GM12872 (cell line): Measurements from ENCODE around the gene SMIM14.

Experiments used
- TF ChIP-seq, protein P1 (sequence below): IDR thresholded peaks from 3 replicates; pipeline ENCODE4 v1.5.1; 2011; ENCODE audit warnings: low read depth, mild to moderate bottlenecking, low read length, moderate library complexity; ENCODE audit not compliant: insufficient read depth

Gene SMIM14

GRCh38 chr4:39522068-39522467 is 116.6 kb downstream of the SMIM14 start:
- TF ChIP-seq, protein P1, sequence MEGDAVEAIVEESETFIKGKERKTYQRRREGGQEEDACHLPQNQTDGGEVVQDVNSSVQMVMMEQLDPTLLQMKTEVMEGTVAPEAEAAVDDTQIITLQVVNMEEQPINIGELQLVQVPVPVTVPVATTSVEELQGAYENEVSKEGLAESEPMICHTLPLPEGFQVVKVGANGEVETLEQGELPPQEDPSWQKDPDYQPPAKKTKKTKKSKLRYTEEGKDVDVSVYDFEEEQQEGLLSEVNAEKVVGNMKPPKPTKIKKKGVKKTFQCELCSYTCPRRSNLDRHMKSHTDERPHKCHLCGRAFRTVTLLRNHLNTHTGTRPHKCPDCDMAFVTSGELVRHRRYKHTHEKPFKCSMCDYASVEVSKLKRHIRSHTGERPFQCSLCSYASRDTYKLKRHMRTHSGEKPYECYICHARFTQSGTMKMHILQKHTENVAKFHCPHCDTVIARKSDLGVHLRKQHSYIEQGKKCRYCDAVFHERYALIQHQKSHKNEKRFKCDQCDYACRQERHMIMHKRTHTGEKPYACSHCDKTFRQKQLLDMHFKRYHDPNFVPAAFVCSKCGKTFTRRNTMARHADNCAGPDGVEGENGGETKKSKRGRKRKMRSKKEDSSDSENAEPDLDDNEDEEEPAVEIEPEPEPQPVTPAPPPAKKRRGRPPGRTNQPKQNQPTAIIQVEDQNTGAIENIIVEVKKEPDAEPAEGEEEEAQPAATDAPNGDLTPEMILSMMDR = no peak

DNA sequence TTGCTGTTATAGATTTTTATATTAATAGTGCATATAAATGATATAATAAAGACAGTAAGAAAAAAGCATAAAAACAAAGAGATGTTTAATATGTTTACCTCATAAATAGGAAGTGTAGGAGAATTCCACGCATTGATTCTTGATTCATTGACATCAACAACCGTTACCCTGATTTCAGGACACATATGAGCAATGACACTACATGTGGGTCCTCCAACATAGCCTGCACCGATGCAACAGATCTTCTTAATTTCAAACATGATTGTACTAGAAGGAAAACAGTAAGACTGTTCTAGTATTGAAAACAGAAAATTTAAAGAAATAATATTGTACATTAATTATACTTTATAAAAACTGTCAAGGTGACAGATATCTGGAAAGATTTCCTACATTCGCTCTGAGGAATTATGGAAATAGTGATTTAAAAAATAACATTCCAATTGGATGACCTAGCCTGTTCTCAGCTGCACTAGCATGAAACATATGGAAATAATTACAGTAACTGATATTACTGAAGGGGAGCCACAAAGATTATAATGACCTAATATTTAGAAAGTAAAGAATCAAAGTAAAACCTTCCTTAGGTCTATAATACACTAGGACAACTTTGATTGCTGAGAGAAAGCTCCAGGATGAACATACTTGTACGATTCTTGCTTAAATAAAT is 117.3 kb downstream of the SMIM14 start:
- TF ChIP-seq, protein P1 = no peak

DNA sequence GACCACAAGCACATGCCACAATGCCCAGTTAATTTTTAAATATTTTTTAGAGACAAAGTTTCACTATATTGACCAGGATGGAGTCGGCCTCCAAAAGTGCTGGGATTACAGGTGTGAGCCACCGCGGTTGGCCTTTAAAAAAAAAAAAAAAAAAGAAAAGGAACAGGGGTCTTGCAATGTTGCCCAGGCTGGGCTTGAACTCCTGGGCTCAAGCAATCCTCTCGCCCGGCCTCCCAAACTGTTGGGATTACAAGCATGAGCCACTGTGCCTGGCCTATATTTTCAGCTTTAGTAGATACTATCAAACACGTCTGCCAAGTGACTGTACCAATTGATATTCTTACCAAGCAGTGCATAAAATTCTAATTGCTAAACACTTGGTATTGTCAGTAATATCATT is 120.2 kb downstream of the SMIM14 start:
- TF ChIP-seq, protein P1 = no peak

GRCh38 chr4:39516407-39516966 is 122.2 kb downstream of the SMIM14 start:
- TF ChIP-seq, protein P1 = no peak

DNA sequence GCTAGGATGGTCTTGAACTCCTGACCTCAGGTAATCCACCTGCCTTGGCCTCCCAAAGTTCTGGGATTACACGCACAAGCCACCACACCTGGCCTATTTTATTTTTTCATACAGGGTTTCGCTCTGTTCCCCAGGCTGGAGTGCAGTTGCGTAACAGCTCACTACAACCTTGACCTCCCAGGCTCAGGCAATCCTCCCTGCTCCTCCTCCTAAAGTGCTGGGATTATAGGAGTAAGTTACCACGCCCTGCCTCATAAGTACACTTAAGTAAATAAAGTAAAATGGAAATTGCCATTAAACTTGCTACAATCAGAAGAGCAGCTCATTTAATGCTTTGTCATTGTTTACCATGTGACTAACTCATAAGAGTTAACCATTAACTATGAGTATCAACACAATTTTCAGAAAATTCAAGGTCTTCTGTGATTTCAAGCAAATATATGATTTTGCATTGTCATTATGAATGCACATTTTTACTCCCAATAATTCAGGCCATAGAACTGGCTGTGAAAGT is 123.7 kb downstream of the SMIM14 start:
- TF ChIP-seq, protein P1 = no peak

DNA sequence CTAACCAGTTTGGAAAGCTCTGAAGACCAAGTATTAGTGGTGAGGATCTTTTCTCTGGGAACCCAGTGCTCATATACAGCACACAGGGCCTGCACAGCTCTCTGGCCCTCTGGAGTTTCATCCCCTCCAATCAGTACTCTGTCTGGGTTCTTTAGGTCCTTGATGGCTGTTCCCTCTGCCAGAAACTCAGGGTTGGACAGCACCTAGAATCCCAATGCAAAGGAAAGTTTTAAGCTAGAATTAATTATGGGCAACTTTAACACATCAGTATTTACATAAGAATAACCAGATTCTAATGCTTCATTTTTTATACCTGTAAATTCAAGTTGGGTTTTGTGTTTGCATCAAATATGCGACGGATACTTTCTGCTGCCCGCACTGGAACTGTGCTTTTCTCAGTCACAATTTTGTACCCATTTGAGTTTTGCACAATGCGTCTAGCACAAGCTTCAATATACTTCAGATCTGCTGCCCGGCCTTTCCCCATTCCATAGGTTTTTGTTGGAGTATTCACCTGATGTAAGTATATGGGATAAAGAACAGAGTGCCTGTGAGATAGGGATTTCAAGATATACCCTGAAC is 128.2 kb downstream of the SMIM14 start:
- TF ChIP-seq, protein P1 = no peak

DNA sequence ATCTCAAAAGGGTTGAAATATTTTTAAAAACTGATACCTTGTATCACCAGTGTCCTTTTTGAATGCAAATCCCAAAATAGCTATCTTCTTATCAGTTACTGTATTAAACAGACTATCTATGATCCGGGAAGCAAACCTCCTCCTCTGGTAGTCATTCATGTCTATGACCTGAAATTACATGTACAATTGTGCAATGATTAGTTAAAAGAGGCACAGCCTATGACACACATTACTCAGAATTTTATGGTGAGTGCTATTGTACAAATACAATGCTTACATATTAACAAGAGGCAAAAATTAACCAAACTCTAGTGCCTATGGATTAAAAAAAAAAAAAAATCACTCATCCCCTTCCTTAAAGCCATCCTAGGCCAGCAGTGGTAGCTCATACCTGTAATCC is 133.1 kb downstream of the SMIM14 start:
- TF ChIP-seq, protein P1 = no peak
